ENCODE results near the gene RPS25. TPM values are rescaled to one million over a fixed set of nuclear protein-coding genes. Genes with fewer than 3 reads are reported as not detected.

RPS25 gene
- total RNA-seq, 1 experiment from 2014 or later: 1,450 TPM

DNA sequence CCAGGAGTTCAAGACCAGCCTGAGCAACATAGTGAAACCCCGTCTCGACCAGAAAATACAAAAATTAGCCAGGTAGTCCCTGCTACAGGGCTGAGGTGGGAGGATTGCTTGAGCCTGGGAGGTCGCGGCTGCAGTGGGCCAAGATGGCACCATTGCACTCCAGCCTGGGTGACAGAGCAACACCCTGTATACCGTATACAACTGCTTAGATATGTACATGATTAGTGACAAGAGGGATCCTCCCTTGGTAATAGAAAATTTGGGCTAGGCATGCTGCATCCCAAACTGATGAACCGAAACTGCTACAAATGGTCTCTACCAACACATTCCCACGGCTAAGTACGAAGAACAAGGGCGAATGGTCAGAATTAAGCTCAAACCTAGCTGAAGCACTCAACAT is 24.8 kb upstream of the RPS25 start:
- Histone ChIP-seq H3K23ac (ENCODE audit: insufficient read length, low read depth, low read length) (no peak overlapping the region), H3K4me1 (ENCODE audit: insufficient read depth, low read length) (no peaks in the 10 kb centered on the region), H2BK5ac (ENCODE audit: insufficient read length, low read length) (no peak overlapping the region), H2AK5ac (ENCODE audit: insufficient read length, low read length) (no peak overlapping the region), H3K9ac (ENCODE audit: extremely low read depth, insufficient read length, low read length) (no peak overlapping the region), H3K27ac (ENCODE audit: insufficient read length, low read depth, low read length) (no peak overlapping the region), H3K4me2 (ENCODE audit: insufficient read depth, insufficient read length, low read length) (no peak overlapping the region), H4K20me1 (ENCODE audit: control insufficient read depth, insufficient read depth, insufficient read length) (no peaks in the 10 kb centered on the region), H4K91ac (ENCODE audit: insufficient read length, low read depth, low read length) (no peak overlapping the region), H3K4ac (ENCODE audit: low read depth, low read length) (no peak overlapping the region), H3K79me1 (ENCODE audit: insufficient read depth, low read depth, low read length, poor library complexity, severe bottlenecking) (no peaks in the 10 kb centered on the region), H2BK12ac (ENCODE audit: insufficient read length, low read depth, low read length) (no peak overlapping the region), H3K18ac (ENCODE audit: insufficient read length, low read depth, low read length) (no peak overlapping the region), H3K14ac (ENCODE audit: insufficient read depth, low read length) (no peak overlapping the region), H3T11ph (ENCODE audit: low read length) (no peak overlapping the region), H4K8ac (replicated peaks; ENCODE audit: insufficient read length, low read depth, low read length) (no peak overlapping the region), H3K9me3 (ENCODE audit: control insufficient read depth, low read depth, low read length) (no peaks in the 10 kb centered on the region), H2BK20ac (ENCODE audit: low read depth, low read length, poor library complexity, severe bottlenecking) (no peak overlapping the region), H3K23me2 (ENCODE audit: insufficient read length, low read depth, low read length, poor library complexity, severe bottlenecking) (no peaks in the 10 kb centered on the region), H2BK120ac (ENCODE audit: low read depth, low read length, poor library complexity, severe bottlenecking) (no peak overlapping the region), H4K5ac (ENCODE audit: insufficient read length, low read depth, low read length) (no peak overlapping the region), H3K56ac (ENCODE audit: insufficient read length, low read depth, low read length) (no peak overlapping the region), H2BK15ac (ENCODE audit: low read depth, low read length) (no peak overlapping the region), H3K79me2 (ENCODE audit: insufficient read depth, low read length) (no peaks in the 10 kb centered on the region), H2AFZ (ENCODE audit: low read length) (no peak overlapping the region), H3K27me3 (ENCODE audit: insufficient read depth, low read length) (no peaks in the 10 kb centered on the region)
- H3K9me3 Mint-ChIP-seq: no peaks in the 10 kb centered on the region
- no peak for DNase-seq
- H3K36me3 Mint-ChIP-seq (ENCODE audit: insufficient read depth in 1 of 3, low read depth in 3 of 3): peaks cover 23 to 37% (median 31%) of the 10 kb centered on the region in 3 experiments; a peak in 6 of 7 replicates
- TF ChIP-seq, protein P1, sequence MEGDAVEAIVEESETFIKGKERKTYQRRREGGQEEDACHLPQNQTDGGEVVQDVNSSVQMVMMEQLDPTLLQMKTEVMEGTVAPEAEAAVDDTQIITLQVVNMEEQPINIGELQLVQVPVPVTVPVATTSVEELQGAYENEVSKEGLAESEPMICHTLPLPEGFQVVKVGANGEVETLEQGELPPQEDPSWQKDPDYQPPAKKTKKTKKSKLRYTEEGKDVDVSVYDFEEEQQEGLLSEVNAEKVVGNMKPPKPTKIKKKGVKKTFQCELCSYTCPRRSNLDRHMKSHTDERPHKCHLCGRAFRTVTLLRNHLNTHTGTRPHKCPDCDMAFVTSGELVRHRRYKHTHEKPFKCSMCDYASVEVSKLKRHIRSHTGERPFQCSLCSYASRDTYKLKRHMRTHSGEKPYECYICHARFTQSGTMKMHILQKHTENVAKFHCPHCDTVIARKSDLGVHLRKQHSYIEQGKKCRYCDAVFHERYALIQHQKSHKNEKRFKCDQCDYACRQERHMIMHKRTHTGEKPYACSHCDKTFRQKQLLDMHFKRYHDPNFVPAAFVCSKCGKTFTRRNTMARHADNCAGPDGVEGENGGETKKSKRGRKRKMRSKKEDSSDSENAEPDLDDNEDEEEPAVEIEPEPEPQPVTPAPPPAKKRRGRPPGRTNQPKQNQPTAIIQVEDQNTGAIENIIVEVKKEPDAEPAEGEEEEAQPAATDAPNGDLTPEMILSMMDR (conservative IDR thresholded peaks at IDR 0.05): no peak
- no peaks in the 10 kb centered on the region for H3K27me3 Mint-ChIP-seq (ENCODE audit: low read depth)
- no CpG with 5 or more reads among the region's 9 CpGs for WGBS (ENCODE audit: extremely low coverage, insufficient read length, low lambda C conversion rate)
- peaks cover 16 to 27% of the 10 kb centered on the region in 2 experiments for H3K4me1 Mint-ChIP-seq
- no peak overlapping the region for H3K27ac Mint-ChIP-seq
- H3K4me3 Mint-ChIP-seq: no peak overlapping the region
